ENCODE measurements around the gene FBXL16. TPM values are rescaled to one million over a fixed set of nuclear protein-coding genes. Genes with fewer than 3 reads are reported as not detected.
A peak's percentile ranks its signal among the peaks of the same experiment; 100 is the strongest.
"Not testable (repeated sequence)": the region's sequence is repeated elsewhere in the genome, so short reads cannot be mapped to it uniquely, and the experiment has no call there.

Gene FBXL16
- total RNA-seq, 1 experiment from 2014 or later = 1.8 TPM

DNA sequence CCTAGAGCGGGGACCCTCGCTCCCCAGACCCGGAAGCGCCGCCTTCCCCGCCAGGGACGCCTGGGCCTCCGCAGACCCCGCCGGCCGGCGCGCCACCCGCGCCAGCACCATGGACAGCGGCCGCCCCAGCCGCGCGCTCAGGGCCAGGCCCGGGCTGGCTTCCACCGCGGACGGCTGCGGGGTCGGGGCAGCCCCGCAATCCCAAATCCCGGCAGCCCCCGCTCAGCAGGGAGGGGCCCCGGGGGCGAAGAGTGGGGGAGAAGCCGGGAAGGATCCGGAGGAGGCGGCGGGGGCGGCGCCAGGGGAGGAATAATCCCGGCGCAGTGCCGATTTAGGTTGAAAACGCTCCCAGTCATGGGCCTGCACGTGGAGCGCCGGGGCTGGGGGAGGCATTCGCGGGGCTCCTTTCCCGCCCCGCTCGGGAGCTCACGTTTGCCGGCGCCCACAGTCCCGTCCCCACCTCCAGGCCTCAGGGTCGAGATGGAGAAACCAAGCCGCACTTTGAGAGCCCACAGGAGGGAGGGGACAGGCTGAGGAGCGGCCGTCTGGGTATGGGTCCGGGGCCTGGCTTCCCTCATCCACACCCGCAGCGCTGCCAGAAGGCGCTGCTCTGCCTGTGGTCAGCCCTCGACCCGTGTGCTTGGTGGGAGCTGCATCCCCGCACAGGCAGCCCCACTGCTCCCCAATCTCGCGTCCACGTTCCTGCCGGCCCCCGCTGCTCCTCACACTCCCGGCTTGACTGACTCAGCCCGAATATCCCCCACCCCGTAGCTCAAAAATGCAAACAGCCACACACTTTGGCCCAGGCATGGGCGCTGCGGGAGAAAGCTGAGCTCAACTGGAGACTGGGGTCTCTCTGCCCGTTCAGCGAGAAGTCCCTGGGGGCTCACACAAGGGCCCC lies 4.7 kb downstream of the FBXL16 start:
- Histone ChIP-seq H3K9me3 (replicated peaks) (no peaks in the 10 kb centered on the region), H3K36me3 (no peaks in the 10 kb centered on the region), H3K4me1 (no peaks in the 10 kb centered on the region), H3K27ac (no peak overlapping the region), H3K27me3 (peaks cover 35% of the 10 kb centered on the region), H3K4me3 (no peak overlapping the region)
- no peak for DNase-seq

DNA sequence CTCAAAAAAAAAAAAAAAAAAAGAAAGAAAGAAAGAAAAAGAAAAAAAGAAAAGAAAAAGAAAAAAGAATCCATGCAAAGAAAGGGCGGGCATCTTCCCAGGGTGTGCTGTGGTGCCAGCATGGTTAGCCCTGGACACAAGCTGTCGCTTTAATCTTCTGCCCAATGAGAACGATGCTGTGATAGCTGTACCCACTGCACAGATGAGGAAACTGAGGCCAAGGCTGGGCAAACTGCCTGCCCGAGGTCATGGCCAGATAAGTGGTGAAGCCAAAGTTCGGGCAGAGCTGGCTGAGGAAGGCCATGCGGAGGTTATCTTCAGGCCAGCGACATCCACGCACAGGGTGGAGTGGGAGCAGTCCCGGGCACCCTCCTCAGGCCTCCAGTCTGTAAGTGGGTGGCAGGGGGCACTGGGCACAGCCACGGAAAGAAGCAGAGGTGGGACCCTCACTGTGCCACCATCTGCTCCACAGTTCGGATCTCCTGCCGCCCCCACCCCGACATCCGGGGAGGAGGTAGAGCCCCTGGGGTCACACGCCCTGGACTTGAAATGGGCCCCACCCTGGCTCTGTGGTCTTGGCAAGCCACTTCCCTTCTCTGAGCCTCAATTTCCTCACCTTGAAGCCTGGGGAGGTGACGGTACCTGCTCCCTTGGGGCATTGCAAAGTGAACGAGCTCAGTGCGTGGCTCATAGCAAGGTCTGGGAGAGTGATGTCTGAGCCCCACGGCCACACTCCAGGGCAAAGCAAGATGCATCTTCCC lies 6.5 kb downstream of the FBXL16 start:
- Histone ChIP-seq H3K36me3 (no peaks in the 10 kb centered on the region), H3K27me3 (peaks cover 29% of the 10 kb centered on the region), H3K27ac (no peak overlapping the region), H3K4me3 (no peak overlapping the region), H3K9me3 (replicated peaks) (no peaks in the 10 kb centered on the region), H3K4me1 (no peaks in the 10 kb centered on the region)
- DNase-seq = no peak

DNA sequence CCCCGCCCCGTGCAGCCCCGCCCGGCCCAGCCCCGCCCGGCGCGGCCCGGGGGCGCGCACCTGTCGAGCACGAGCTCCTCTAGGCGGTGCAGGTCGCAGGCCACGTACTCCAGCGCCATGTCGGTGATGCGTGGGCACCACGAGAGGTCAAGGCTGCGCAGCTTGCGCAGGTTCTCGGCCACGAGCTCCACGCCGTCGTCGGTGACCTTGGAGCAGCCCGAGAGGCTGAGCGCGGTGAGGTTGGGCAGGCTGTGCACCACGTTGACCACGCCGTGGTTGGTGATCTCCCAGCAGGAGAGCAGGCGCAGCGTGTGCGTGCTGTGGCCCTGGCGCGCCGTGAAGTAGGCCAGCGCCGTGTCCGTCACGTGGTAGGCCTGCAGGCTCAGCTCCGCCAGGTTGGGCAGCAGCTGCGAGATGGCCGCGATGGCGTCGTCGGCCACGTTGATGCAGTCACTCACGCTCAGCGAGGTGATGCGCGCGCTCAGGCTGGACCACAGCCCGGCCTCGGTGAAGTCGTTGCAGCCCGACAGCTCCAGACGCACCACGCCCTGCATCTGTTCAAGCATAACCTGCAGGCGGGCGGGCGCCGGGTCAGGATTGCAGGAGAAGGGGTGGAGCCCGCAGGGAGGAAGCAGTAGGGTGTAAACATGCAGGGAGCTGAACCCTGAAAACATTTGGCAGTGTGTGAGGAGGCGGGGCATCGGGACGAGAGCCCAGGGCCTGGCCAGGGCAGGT lies 10.1 kb downstream of the FBXL16 start:
- DNase-seq = peak; percentile 58 to 64
- Histone ChIP-seq H3K27ac (no peak overlapping the region), H3K4me3 (peak overlapping the region; percentile 42), H3K9me3 (replicated peaks) (no peaks in the 10 kb centered on the region), H3K4me1 (no peaks in the 10 kb centered on the region), H3K36me3 (no peaks in the 10 kb centered on the region), H3K27me3 (no peaks in the 10 kb centered on the region)

DNA sequence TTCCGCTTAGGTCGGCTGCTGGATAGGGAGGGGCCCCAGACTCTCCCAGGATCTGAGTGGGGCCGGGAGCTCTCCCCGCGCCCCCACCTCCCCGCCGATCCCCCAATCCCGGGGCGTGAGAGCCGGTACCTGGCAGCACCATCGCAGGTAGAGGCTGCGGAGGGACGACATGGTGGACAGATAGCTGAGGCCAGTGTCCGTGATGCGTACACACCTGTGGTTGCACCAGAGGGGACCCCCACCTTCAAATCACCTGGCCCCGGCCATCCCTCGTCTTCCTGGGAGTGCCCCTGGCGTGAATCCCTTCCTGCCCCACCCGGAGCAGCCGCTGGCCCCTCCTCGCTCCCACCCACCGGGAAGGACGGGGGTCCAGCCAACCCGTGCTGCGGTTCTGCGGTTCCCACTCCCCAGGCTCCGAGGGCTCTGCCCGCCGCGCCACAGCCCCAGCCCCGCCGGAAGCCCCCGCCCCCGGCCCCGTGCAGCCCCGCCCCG lies 10.7 kb downstream of the FBXL16 start:
- H3K4me3 ChIP-seq = no peak overlapping the region
- no peak overlapping the region for H3K27ac ChIP-seq
- no peaks in the 10 kb centered on the region for H3K9me3 ChIP-seq (replicated peaks)
- H3K27me3 ChIP-seq = no peaks in the 10 kb centered on the region
- no peaks in the 10 kb centered on the region for H3K36me3 ChIP-seq
- no peaks in the 10 kb centered on the region for H3K4me1 ChIP-seq
- DNase-seq = no peak

DNA sequence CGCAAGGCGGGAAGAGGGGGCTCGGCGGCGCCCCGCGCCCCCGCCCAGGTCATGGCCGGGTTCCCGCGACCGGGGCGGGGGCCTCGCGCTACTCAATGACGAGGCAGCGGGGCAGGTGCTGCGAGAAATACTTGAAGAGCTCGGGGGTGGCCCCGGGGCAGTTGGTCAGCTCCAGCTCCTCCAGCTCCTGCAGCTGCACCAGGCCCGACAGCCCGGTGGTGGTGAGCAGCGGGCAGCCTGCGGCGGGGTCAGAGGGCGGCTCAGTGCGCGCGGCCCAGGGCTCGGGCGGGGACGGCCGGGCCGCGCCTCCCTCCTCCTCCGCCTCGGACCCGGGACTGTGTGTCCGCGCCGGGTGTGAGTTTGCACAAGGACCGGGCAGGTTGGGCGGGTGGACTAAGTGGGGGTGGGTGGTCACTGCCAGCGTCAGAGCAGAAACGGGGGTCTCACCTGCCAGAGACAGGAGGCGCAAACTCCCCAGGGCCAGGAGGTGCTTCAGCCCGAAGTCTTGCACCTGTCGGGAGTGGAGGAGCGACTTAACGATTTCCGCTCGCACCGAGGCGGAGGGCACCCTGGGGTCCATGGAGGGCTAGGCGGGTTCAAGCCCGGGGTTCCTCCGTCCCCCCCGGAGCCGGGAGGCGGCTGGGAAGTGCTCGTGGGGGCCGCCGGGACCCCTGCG lies 11.3 kb downstream of the FBXL16 start:
- Histone ChIP-seq H3K4me3 (no peak overlapping the region), H3K27me3 (no peaks in the 10 kb centered on the region), H3K36me3 (no peaks in the 10 kb centered on the region), H3K4me1 (no peaks in the 10 kb centered on the region), H3K27ac (no peak overlapping the region), H3K9me3 (replicated peaks) (no peaks in the 10 kb centered on the region)
- no peak for DNase-seq

DNA sequence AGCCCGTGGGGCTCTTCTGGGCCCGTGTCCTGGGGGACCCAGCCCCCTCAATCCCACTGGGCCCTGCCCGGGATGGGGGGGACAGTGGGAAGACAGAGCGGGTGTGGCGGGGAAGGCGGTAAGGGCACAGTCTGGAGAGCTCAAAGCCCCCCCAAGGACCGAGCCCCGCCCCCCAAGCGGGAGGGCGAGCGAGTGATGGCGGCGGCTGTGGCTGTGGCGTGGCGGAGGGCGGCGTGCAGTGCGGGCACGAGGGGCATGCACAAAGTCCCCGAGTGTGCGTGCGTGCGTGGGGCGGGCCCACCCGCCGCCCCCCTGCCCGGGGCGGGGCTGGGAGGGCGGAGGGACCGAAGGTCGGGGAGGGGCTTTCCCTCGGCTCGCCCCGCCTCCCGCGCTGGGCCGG lies 11.8 kb downstream of the FBXL16 start:
- no peaks in the 10 kb centered on the region for H3K4me1 ChIP-seq
- no peak overlapping the region for H3K27ac ChIP-seq
- H3K9me3 ChIP-seq (replicated peaks) = no peaks in the 10 kb centered on the region
- H3K36me3 ChIP-seq = no peaks in the 10 kb centered on the region
- DNase-seq = no peak
- H3K4me3 ChIP-seq = no peak overlapping the region
- H3K27me3 ChIP-seq = no peaks in the 10 kb centered on the region

DNA sequence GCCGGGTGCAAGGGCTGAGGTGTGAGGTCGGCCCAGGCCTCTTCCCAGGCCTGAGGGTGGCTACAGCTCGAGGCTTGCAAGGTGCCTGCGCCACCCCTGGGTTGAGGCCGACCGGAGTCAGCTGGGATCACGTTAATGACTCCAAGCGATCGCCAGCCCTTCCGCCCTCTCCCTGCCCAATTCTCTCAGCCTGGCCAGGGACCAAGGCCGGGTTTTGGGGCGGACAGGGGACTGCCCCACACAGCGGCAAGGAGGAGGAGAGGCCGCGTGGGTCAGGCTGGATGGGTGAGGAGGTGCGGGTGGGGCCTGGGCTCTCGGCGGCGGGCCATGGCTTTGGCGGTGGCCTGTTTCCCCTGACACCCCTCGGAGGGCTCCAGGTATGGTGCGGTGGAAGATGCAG lies 12.2 kb downstream of the FBXL16 start:
- no peak overlapping the region for H3K4me3 ChIP-seq
- no peaks in the 10 kb centered on the region for H3K9me3 ChIP-seq (replicated peaks)
- no peak overlapping the region for H3K27ac ChIP-seq
- H3K27me3 ChIP-seq = no peaks in the 10 kb centered on the region
- DNase-seq = no peak
- no peaks in the 10 kb centered on the region for H3K4me1 ChIP-seq
- no peaks in the 10 kb centered on the region for H3K36me3 ChIP-seq

DNA sequence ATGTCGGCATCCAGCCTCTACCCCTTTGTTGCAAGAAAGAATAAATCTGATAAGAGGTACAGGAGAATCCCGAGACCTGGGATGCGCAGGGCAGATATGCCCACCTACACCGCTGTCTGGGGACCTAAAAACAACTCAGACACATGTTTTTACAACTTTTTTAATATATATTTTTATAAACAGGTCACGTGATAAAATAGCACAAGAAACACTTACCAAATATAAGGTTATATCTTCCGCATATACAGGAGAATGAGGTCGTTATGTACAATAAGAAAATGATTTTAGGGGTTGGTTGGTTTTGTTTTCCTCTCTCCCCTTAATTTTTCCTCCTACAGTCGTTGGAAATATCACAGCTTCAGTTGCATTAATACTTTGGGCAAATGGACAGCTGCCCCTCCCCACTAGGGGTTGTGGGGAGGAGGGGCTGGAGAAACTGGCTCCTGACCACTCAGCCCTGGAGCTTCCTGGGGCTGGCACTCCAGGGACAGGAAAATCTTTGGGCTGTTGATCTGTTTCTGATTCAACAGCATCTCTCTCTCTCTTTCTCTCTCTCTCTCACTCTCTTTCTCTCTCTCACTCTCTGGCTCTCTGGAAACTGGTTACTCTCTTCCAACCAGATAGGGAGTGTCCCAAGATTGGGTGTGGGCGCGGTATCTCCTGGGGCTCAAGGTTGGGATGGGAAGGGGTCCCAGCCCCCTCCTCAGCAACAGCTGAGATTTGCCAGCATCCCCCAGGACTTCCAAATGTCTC lies 13.1 kb downstream of the FBXL16 start:
- Histone ChIP-seq H3K4me3 (no peak overlapping the region), H3K36me3 (no peaks in the 10 kb centered on the region), H3K27me3 (no peaks in the 10 kb centered on the region), H3K4me1 (no peaks in the 10 kb centered on the region), H3K27ac (no peak overlapping the region), H3K9me3 (replicated peaks) (no peaks in the 10 kb centered on the region)
- DNase-seq = no peak

DNA sequence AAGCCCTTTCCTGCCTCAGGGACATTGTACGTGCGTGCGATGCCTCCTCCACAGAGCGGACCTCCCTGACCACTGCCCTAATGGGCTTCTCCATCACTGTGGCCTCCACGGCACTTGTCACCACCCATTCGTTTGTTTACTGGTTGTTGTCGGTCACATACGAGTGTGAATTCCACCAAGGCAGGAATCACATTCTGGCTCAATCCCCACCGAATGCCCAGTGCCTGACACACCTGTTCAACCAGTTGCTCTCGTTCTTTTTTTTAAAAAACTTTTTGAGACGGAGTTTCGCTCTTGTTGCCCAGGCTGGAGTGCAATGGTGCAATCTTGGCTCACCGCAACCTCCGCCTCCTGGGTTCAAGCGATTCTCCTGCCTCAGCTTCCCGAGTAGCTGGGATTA lies 14.4 kb downstream of the FBXL16 start:
- H3K27me3 ChIP-seq; H3K36me3 ChIP-seq; H3K4me1 ChIP-seq; DNase-seq; H3K9me3 ChIP-seq (replicated peaks); H3K27ac ChIP-seq; H3K4me3 ChIP-seq: not testable (repeated sequence)

DNA sequence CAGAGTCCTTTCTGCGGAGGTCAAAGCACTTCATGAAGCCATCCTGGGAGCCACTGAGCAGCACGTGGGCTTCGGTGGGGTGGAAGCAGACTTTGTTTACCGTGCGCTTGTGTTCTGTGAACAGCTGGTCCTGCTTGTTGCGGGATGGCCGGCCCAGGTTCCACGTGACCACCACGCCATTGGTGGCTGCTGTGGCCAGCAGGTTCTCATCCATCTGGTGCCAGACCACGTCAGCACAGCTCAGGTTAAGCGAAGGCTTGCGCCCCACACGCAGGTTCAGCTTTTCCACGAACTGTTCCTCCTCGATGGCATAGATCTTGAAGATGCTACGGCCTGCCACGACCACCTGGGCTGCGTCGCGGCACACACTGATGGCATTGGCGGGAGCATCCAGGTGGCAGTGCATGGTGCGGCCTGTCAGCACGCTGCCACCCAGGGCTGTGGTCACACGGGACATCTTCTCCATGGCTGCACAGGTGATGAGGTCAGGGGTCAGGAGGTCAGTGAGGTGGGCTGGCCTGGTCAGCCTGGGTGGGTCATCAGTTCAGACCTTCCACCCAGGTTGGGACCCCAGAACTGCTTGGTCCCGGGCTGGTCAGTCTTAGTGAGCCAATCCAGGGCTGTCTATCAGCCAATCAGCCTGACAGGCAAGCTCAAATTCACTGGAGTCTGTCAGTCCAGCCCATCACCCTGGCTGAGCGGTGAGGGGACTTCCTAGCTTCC lies 16.3 kb downstream of the FBXL16 start:
- DNase-seq = no peak
- Histone ChIP-seq H3K27me3 (no peaks in the 10 kb centered on the region), H3K36me3 (peaks cover 3% of the 10 kb centered on the region; the same call in 1 of the 2 replicates), H3K4me1 (no peaks in the 10 kb centered on the region), H3K4me3 (peak overlapping the region; percentile 72), H3K9me3 (replicated peaks) (no peaks in the 10 kb centered on the region), H3K27ac (peak overlapping the region; percentile 57; the same call in 1 of the 2 replicates)

DNA sequence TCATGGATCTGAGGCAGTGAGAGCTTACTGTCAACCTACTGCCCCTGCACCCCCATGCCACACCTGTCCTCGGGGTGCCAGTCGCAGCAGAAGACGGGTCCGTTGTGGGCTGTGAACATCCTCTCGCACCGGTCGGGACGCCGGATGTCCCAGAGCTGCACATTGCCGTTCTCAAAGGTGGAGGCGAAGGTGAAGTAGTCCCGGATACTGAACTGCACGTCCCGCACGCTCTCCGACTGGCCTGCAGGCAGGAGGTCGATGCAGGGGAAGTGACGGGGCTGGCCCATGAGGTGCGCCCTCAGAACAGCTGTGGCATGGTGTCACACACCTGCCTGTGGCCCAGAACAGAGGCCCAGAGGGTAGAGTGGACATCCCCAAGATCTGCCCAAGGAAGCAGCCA lies 18.1 kb downstream of the FBXL16 start:
- H3K9me3 ChIP-seq (replicated peaks) = no peaks in the 10 kb centered on the region
- no peak overlapping the region for H3K4me3 ChIP-seq
- DNase-seq = no peak
- peaks cover 10% of the 10 kb centered on the region for H3K36me3 ChIP-seq
- H3K4me1 ChIP-seq = no peaks in the 10 kb centered on the region; the same call in 1 of the 2 replicates
- H3K27ac ChIP-seq = no peak overlapping the region
- H3K27me3 ChIP-seq = no peaks in the 10 kb centered on the region

DNA sequence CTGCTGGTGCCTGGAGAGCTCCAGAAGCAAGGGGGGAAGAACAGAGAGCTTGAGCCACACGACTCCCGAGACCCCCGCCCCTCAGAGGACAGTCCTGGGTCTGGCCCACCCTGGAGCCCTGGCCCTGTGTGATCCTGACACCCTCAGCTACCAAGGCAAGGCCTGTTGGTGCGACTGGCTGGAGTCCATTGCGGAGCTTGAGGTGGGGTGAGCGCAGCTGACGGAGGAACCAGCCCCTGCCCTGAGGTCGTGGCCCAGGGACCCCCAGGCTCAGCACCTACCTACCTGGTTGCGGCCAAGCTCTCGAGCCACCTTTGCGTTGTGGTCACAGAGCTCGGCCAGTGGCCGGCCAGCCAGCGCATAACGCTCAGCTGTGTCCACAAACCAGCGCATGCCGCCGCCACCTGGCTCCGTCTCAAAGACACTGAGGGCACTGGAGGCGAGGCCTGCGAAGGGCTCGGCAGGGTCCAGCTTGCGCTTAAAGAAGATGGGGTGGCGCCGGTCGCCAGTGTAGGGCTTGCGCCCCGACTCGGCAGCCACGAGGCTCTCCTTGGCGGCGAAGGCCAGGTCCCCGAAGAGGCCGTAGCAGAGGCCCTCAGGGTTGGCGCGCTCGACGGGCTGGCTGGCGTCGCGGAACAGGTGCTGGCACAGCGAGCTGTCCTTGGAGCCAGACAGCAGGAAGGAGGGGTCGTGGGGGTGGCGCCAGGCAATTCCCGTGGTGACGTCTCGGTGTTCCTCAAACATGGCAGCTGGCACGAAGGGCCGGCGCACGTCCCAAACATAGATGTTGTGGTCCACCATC lies 18.9 kb downstream of the FBXL16 start:
- Histone ChIP-seq H3K27ac (no peak overlapping the region), H3K27me3 (no peaks in the 10 kb centered on the region), H3K36me3 (peaks cover 18% of the 10 kb centered on the region), H3K9me3 (replicated peaks) (no peaks in the 10 kb centered on the region), H3K4me3 (no peak overlapping the region), H3K4me1 (peaks cover 5% of the 10 kb centered on the region)
- no peak for DNase-seq

DNA sequence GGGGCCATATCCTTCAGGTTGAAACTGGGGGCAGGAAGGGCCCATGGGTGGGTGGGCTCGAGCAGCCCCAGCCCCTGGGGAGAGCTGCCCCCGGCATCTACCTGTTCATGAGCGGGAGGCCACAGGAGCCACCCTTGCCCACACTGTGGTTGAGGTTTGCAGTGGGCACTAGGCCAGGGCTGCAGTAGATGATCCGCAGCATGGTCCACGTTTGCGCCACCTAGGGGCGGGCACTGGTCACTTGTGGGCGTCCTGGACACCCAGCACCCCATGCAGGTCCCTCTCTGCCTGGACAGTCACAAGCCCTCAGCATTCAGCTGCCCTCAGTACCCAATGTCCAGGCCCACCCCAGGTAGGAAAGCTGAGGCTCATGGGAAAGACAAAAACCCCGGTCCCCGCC lies 19.6 kb downstream of the FBXL16 start:
- H3K27me3 ChIP-seq = no peaks in the 10 kb centered on the region
- H3K9me3 ChIP-seq (replicated peaks) = no peaks in the 10 kb centered on the region
- H3K4me3 ChIP-seq = no peak overlapping the region
- H3K36me3 ChIP-seq = peaks cover 20% of the 10 kb centered on the region
- H3K4me1 ChIP-seq = peaks cover 10% of the 10 kb centered on the region
- peak in 1 of 2 experiments; percentile 49 for DNase-seq
- H3K27ac ChIP-seq = no peak overlapping the region
